Activated CD4-positive, alpha-beta T cell treated with anti-CD3 and anti-CD28 coated beads for 24 hours (primary cell): ENCODE data around the gene ELF4.
"Not testable (repeated sequence)": the region's sequence is repeated elsewhere in the genome, so short reads cannot be mapped to it uniquely, and the experiment has no call there.

ENCODE experiments used
- DNase-seq, 2 donors: peaks; one replicate each; pipeline ENCODE4 v3.0.0-alpha.2; 2020; ENCODE audit warnings: low read depth in 2 of 2

The ELF4 gene

DNA sequence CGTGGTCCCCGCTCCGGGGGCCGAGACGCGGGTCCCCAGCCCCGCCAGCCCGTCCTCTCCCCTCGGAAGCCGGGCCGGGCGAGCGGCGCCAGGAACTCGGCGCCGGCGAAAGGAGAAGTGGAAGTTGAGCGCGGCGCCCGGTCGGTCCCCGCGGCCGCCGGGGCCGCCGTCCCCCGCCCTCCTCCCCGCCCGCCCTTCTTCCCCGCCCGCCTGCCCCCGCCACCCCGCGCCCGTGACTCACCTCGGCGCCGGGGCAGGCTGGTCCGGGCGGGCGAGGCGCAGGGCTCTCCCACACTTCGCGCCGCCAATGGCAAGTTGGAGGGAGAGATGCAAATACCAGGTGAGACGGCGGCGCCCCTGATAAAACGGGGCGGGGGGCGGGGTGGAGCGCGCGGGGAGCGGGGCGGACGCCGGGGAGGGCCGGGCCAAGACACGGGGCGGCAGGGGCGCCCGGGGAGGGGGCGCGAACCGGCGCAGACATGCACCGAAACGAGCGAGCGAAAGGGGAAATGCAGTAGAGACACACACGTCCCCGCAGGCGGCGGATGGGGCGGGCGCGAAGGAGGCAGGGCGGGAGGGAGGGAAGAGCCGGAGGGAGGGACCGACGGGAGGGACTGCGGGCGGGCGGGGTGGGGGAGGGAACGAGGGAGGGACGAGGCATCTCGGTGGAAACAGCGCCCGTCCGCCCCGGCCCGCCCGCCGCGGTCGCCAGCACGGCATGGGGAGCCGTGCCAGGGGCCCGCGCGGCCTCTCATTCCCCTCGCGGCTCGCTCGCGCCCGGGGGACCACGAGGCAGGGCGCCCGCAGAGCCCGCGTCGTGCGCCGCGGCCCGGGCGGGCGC is at the start of gene ELF4:
TSS of gene ELF4 (minus strand) at position 119 of the 841 bp plus-strand sequence. CDS start 29,167 bp downstream, outside the sequence.
- peak in 1 of 2 donors; percentile 33 for DNase-seq

DNA sequence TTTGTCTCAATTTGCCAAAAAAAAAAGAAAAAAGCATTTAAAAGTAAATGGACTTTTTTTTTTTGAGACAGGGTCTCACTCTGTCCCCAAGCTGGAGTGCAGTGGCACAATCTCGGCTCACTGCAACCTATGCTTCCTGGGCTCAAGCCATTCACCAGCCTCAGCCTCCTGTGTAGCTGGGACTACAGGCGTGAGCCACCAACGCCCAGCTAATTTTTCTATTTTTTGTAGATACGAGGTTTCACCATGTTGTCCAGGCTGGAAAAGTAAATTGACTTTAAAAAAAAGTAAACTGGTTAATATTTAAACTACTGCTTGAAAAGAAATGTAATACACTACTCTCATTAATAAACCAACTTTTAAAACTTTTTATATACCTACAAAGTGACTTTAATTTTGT is 49.5 kb upstream of the ELF4 start:
- DNase-seq = no peak

DNA sequence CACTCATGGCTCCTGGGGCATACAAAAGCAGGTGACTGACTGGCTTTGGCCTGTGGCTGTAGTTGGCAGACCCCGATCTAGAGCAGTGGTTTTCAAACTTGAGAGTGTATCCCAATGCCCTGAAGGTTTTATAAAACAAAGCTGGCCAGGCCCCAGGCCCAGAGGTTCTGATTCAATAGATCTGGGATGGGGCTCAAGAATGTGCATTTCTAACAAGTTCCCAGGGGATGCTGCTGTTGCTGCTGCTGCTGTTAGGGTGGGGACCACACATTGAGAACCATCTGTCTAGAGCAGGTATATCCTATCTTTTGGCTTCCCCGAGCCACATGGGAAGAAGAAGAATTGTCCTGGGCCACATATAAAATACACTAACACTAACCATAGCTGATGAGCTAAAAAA is 48.0 kb upstream of the ELF4 start:
- no peak for DNase-seq

DNA sequence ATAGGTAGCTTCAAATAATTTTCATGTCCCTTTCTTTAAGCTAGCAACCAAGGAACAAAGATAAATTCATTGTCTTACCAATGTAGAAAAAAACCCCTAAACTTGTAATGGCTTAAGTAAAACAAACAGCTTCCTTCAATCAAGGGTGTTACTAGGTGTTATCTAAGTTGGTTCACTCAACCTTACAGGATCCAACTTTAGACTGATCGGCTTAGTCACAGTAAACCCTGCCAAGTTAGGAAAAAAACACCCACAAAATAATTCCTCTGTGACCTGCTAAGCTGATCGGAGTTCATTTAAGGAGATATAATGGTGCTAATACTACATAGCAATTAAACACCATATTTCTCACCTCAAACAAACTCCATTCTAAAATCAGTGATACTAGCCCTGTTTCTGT is 45.3 kb upstream of the ELF4 start:
- no peak for DNase-seq

DNA sequence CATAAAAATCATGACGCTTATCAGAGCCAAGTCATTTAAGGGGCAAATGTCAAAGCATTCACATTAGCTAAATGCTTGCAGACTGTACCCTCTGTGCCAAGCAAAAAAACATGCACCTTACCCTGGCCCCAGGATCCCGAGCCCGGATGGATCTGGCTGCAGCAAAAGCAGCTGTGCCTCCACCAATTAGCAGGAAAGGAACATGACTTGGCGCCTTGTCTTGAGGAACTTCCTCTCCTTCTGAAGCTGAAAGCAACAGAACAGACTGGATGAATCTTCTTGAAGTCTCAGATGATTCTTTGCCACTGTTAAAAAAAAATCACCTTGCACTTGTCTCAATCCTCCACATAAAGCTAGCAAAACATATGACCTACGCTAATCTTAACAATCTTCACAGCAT is 37.3 kb upstream of the ELF4 start:
- DNase-seq = no peak

DNA sequence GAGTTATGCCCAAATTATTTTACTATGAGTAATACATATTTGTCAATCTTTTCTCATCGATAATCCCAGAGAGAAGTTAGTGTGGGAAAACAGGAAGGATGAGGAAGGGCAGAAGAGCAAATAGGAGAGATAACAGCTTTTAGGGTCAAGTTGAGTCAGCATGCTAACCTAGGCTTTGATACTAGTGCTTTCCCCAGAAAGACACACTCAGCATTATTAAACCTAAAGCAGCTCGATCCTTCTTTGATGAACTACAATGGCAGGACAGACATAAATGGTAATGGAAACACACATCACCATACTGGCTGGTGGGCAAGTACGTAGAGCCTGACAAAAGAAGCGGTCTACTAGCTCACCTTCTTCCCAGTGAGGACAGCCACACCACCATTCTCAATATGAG is 34.8 kb upstream of the ELF4 start:
- no peak for DNase-seq

DNA sequence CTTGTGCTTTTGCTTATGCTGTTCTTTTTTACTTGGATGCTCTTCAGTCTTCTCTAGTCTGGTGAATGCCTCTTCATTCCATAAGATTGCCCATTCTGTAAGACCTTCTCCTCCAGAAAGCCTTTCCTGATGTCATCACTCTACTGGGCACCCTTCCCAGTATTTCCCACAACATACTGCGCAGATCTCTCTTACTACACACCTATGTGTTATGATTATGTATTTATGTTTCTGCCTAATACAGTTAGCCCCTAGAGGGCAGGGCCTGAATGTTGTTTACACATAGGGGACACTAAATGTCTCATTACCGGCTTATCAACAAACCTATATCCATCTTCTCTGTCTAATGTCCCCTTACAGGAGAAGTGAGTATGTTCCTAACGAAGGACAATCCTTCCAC is 34.2 kb upstream of the ELF4 start:
- no peak for DNase-seq

DNA sequence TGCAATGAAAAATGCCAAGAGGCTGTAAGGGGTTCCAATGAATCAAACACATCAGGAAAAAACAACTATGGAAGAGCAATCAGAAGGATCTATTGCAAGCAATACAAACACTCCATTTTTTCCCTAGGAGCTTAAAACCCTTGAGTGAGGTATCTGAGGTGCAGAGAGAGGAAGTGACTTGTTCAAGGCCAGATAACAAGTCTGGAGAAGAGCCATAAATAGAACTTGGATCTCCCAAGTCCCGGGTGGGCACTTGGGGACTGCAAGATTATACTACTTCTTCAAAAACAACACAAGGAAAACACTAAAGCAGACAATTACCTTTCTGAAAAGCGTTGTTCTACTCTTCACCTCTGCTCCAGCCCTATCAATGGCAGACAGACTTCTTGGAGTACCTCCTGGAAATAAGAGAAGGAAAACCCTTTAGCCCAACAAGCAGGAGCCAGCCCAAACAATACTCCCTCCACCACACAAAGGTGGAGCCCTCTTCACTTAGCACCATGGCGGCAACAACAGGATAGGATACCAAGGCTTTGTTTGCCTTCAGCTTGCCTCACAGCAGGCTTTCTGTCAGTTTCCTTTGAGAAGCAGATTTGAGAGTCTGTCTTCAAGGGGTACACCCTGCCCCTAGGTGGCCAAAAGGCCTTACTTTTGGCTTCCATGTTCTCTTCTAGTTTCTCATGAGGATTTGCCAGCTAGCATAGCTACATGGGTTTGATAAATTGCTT is 29.3 kb upstream of the ELF4 start:
- DNase-seq = no peak

DNA sequence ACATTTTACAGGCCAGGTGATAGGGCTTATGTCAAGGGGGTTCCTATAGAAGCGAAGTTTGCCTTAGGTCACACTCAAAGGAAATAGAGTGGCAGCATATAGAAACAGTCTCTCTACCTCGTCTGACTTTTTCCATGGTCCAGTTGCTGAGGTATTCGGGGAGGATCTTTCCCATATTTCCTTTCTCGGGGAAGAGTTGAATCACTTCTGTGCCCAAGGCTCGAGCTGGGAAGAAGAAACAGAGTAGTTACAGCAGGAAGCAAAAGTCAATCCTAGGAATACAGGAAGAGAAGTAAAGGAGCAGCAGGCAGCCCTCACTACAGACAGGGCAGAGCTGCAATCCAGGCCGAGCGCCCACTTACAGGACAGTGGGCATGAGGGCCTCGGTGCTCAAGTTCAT is 26.7 kb upstream of the ELF4 start:
- no peak for DNase-seq

DNA sequence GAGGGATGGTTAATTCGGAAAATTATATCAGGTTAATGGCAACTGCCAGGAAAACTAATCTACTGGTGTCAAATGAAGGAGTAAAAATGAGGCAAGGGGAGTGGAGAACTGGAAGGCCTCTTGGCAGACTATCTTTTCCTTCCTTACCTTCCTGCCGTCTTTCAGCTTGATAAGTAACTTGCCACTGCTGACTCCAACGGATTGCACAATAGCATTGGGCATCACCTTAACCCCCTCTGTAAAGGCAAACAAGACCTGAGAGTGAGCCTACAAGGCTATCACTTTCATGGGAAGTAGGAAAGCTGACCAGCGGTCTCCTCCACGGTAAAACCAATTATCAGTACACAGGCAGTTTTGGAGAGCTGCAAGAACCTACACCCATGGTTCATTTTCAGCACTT is 26.2 kb upstream of the ELF4 start:
- DNase-seq = no peak

DNA sequence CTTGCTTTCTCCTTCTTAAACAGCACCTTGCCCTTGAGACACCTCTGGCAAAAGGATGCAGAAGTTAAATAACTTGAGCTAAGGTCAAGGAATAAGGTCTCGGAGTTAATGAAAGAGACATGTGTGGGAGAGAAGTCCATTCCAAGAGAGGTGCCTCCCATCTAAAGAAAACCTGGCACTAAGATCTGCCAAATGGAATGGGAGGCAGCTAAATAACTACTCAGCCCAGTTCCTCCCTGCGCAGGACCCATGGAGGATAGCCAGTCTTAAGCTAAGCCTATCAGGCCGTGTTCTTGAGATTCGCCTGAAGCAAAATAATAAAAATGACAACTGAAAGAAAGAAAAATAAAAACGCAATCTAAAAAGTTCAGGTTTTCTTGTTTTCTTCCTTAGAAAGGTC is 20.7 kb upstream of the ELF4 start:
- no peak for DNase-seq

DNA sequence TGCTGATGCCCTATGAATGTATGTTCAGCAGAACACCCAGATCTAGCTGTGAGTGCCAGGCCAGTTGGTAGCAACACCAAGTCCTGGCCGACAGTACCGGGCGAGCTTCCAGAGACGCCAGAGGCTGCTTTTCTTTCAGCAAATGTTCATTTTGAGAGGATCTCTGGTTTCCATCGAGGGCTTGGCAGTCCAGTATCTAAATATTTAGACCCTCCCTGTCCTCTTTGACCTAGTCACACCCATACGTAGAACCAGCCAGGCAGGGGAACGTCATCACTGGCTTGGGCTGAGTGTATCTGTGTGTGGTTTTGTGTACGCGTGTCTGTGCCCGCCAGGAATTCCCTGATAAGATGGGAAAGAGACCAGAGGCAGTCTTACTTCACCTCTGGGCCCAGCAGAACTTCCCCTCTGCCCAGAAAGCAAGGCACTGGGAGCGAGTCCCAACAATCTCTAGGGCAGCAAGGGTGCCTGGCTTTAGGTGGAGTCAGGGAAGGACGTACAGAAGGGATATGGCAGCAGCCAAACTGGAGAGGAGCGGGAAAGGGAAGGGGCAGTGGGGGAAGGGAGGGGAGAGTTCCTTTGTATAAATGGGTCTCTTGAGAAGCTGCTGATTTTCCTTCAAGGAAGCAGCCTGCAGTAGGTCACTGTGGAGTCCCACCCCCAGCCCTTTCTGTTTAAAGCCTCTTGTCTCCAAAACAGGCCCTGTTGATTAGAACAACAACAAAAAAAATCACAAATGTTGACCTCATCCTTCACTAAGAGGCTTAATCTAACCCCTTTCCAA is 15.0 kb upstream of the ELF4 start:
- DNase-seq = no peak

DNA sequence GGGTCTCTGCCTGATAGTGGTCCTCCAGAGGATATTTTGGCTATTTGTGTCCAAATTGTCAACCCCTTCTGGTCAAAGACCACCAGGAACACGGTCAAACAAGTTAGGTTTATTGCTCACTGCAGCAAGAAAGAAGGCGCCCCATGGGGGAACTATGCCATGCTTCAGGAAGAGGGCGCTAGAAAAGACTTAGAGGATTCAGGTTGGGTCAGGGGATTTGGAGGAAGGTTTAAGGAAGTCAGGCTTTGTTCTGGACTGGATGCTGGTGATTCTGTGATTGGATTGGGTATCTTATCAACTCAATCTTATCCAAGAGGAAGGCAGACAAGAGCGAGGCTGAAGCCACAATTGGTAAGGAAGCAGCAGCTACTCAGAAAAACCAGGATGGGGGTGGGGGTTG is 14.3 kb upstream of the ELF4 start:
- DNase-seq = no peak

DNA sequence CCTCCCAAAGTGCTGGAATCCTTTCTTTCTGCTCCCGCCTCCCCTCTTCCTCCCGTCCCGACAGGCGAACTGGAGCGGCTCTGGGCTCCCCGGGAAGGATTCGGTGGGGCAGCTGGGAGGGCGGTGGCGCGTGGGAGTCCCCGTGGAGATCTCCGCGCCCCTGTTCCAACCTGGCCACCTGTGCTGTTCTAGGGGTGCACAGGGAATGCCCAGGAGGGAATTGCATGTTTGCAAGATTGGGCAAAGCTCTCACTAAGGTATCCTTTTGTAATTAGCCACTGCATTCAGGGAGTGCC is 11.2 kb upstream of the ELF4 start:
- no peak for DNase-seq

DNA sequence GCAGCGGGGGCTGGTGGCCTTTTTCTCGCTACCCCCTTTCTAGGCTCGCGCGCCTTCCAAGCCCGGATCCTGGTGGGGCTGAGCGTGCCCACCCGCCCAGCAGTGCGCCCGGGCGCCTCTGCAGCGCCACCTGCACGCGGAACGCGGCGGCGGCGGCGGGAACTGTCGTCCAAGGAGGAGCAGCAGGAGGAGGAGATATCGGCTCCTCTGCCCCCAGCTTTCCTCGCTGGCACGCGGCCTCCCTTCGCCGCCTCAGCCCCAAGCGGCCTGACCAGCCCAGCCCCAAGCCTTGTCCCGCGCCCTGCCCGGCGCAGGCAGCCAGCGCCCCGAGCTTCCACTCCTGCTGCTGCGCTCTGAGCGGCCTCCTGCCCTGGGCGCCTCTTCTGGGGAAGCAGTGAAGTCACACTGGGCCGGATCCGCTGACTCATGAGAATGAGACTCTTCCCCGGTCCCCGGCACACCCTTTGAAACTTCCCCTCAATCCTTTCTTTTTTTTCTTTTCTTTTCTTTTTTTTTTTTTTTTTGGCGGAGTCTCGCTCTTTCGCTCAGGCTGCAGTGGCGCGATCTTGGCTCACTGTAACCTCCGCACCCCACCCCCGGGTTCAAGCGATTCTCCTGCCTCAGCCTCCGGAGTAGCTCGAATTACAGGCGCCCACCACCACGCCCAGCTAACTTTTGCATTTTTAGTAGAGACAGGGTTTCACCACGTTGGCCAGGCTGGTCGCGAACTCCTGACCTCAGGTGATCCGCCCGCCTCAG is 10.6 kb upstream of the ELF4 start:
- peak; percentile 43 to 47 for DNase-seq

DNA sequence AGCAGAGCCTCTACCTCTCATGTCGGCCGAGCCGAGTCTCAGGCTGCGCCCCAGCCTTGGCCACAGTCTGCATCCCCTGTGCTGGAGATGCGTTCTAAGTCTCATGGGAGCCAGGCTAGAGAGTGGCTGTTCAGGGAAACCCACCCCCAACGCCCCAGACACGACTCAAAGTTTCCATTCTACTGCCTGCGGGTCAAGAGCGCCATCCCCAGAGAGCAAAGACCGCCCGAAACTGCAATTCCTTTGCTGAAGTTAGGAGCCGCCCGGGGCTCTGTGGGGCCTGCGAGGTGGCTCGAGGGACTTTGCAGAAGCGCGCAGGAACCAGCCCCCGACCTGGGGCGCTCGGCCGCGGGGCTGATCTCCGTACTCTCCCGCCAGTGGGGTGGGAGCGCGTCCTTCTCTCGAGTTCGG is 10.0 kb upstream of the ELF4 start:
- DNase-seq = no peak

DNA sequence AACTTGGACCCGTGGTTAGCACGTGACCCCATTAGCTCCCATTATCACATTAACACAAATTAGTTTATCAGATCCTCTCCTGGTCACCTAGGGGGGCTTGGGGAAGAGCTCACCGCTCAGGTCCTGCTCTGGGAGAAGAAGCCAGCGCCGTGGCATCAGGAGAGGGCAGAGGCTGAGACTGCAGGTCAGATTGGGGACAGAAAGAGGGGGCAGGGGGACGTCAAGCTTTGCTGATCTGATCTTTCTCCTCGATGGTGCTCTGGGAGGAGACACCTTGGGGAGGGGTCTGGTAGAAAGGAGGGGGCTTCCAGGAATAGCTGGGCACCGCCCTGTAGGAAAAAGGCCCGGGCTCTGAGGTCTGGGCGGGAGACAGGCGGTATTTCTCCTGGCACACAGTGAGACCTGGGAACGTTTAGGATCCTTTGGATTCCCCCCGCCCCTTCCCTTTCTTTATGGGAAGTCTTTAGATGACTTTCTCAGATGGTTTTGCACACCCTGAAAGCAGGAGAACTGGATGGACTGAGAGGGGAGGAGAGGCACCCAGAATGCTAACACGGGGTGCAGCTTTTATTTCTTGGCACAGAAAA is 9.1 kb upstream of the ELF4 start:
- DNase-seq = no peak

DNA sequence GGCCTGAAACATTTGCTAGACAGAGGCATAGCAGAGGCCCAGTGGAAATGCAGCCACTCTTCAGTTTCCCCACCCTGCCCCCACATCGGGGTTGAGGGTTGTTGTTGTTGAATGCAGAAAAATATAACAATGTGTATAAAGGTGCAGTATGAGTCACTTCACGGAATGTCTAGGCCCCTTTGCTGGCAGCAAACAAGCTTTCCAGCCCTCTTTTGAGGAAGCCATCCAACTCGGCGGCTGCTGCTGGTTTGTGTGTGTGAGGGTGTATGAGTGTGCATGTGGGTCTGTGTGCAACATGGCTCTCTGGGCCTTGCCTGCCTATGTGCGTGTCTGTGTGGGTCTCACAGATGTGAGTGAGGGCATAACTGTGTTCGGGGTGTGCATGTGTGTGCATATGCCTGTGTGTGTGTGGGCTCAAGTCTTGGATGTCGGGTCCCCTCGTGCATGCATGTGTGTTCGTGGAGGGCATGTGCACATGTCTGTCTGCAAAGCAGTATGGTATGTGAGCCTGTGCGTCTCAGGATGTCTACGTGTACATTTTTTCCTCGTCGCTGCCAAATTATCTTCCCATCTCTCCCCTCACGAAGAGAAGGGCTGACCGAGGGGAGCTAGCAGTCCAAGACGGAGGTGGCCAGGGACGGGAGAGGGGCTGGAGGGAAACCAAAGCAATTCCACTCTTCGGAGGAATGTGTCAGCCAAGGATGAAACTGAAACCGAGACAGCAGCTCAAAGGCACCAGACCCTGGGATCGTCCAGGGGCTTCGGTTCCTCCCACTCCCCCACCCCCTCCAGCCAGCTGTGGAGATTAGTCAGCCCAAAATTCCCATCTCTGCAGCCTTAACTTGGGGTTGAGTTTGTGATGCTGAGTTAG is 8.4 kb upstream of the ELF4 start:
- no peak for DNase-seq

DNA sequence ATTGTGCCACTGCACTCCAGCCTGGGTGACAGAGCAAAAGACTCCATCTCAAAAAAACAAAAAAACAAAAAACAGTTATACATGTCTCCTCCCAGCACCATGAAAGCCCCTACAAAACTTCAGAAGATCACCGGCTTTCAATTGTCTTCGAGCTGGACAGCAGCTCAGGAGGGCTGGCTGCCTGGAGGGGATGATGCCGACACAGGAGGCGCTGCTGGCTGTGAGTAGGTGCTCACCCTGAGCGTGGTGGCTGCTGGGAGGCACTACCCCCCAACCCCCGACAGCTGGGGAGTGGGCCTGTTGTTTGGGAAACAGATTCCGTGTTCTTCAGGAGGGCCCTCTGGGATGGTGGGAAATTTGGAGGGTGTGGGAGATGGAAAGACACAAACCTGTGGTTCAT is 6.9 kb upstream of the ELF4 start:
- no peak for DNase-seq

DNA sequence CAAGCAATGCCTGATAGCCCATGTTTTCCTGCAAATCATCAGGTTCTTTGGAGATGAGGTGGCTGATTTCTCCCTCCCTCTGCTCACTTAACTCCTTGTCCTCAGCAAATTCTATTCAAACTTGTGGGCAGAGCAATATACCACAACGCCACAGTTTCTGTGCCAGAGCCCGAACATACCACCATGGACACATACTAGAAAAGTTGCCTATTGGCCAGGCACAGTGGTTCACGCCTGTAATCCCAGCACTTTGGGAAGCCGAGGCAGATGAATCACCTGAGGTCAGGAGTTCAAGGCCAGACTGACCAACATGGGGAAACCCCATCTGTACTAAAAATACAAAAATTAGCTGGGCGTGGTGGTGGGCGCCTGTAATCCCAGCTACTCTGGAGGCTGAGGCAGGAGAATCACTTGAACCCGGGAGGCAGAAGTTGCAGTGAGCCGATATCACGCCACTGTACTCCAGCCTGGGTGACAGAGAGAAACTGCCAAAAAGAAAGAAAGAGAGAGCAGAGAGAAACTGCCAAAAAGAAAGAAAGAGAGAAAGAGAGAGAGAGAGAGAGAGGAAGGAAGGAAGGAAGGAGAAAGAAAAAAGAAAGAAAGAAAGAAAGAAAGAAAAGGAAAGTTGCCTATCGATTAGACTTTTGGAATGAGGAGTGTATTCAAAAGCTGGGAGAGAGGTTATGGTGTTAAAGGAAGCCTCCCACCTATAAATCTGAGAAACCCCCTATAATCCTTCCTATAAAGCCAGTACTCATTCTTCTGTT is 5.0 kb upstream of the ELF4 start:
- DNase-seq = not testable (repeated sequence)
